Measurements from ENCODE around the gene GLI1. TPM values are rescaled to one million over a fixed set of nuclear protein-coding genes. Genes with fewer than 3 reads are reported as not detected.
A peak's percentile ranks its signal among the peaks of the same experiment; 100 is the strongest.
"Not testable (repeated sequence)": the region's sequence is repeated elsewhere in the genome, so short reads cannot be mapped to it uniquely, and the experiment has no call there.

The GLI1 gene
- total RNA-seq, 1 donor from 2014 or later = 0.83 TPM

DNA sequence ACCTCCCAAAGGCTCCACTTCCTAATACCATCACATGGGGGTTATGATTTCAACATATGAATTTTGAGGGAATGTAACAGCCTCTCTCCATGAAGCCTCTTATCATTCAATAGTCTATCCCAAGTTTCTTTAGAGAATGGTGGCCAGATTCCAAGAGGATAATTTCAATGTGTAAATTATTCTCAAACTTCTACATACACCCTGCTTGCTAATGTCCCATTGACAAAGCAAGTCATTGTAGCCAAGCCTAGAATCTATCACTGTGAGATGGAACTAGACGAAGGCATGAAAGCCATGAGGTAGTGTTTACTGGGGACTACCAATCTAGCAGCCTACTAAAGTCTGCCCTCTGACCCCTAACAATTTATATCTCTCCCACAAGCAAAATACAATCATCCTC is 21.2 kb upstream of the GLI1 start:
- no peak for DNase-seq (ENCODE audit: low spot score)
- intact Hi-C loops (cut with DNase I) = no loop called here

DNA sequence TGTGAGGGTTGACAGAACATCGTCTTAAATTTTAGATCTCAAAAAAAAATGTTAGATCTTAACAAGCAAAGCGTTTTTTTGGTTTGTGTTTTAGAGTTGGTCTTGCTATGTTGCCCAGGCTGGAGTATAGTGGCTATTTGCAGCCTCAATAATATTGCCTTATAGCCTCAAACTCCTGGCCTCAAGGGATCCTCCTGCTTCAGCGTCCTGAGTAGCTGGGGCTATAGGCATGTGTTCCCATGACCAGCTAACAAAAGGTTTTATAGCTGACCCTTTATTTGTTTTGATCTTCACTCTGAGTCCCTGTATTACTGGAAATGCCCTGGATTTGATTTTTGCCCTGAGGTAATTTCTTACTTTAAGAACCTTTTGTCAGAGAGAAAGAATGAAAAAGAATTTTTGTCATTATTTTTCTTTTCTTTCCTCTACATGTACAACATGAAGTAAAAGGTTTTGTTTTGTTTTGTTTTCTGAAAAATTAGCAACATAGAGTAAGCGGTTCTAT is 19.8 kb upstream of the GLI1 start:
- no peak for DNase-seq (ENCODE audit: low spot score)
- intact Hi-C loops (cut with DNase I) = no loop called here

DNA sequence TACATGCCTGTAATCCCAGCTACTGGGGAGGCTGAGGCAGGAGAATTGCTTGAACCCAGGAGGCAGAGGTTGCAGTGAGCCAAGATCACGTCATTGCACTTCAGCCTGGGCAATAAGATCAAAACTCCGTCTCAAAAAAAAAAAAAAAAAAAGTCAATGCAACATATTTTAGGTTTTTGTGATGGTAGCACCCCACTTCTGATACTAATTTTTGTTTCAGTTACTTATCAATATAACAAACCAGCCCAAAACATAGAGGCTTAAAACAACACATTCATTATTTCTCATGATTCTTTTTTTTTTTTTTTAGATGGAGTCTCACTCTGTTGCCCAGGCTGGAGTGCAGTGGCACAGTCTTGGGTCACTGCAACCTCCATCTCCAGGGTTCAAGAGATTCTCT is 18.2 kb upstream of the GLI1 start:
- intact Hi-C loops (cut with DNase I); DNase-seq (ENCODE audit: low spot score): not testable (repeated sequence)

DNA sequence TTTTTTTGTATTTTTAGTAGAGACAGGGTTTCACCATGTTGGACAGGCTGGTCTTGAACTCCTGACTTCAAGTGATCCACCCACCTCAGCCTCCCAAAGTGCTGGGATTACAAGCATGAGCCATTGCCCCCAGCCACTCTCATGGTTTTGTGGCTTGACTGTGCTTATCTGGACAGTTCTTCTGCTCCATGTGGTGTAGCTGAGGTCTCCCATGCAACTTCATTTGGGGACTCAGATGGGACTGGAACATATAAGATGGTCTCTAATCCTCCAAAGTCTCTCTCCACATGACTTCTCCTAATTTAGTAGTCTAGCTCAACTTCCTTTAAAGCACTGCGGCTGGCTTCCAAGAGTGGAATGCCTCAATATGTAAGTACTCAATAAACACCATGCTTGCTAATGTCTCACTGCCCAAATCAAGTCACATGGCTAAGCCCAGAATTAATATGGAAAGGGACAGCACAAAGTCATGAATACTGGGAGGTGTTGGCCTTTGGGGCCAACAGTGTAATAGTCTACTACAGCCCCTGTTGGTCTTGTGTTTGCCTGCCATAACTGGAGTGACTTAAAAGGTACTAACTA is 17.6 kb upstream of the GLI1 start:
- DNase-seq (ENCODE audit: low spot score) = no peak
- intact Hi-C loops (cut with DNase I) = no loop called here

DNA sequence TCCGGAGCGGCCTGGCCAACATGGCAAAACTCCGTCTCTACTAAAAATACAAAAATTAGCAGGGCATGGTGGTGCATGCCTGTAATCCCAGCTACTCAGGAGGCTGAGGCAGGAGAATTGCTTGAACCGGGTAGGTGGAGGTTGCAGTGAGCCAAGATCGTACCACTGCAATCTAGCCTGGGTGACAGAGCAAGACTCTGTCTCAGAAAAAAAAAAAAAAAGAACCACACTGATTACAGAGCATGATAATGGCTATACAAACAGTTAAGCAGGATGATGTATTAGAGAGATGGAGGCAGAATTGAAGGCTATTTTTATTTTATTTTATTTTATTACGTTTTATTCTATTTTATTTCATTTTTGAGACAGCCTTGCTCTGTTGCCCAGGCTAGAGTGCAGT is 15.2 kb upstream of the GLI1 start:
- DNase-seq (ENCODE audit: low spot score); intact Hi-C loops (cut with DNase I): not testable (repeated sequence)

DNA sequence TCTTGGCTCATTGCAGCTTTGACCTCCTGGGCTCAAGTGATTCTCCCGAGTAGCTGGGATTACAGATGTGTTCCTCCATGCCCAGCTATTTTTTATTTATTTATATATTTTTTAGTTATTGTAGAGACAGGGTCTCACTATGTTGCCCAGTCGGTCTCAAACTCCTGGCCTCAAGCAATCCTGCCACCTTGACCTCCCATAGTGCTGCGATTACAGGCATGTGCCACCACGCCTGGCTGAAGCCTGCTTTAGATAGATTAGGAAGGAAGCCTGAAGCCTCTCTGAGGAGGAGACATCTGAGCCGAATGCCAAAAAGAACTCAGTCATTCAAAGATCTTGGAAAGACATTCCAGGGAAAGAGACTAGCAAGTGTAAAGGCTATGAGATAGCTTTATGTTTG is 14.8 kb upstream of the GLI1 start:
- DNase-seq (ENCODE audit: low spot score) = no peak
- intact Hi-C loops (cut with DNase I) = no loop called here

DNA sequence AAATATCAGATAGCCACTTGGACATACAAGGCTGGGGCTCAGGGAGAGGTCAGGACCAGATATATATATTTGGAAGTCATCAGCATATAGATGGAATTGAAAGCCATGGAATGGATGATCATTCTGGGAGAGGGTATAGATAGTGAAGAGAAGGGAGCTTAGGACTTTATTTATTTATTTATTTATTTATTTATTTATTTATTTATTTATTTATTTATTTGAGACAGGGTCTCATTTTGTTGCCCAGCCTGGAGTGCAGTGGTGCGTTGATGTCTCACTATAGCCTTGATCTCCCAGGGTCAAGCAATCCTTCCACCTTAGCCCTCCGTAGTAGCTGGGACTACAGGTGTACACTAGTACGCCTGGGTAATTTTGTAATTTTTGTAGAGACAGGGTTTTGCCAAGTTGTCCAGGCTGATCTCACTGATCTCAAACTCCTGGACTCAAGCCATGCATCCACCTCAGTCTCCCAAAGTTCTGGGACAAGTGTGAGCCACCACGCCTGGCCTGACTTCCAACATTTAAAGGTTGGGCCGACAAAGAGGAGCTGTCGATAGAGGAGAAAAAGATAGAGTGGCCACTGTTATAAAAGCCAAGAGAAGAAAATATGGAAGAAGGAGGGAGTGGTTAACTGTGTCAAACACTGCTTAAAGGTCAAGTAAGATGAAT is 13.2 kb upstream of the GLI1 start:
- intact Hi-C loops (cut with DNase I) = no loop called here
- no peak for DNase-seq (ENCODE audit: low spot score)

DNA sequence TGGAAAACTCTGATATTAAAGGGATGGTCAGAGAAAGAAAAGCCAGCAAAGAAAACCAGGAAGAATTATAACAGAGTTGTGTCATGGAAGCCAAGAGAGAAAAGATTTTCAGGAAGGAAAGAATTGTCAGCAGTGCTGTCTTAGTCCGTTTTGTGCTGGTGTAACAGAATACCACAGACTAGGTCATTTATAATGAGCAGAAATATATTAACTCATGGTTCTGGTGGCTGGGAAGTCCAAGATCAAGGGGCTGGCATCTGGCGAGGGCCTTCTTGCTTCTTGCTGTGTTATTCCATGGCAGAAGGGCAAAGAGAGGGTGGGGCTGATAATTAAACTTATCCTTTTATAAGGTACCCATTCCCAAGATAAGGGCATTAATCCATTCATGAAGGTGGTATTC is 10.9 kb upstream of the GLI1 start:
- intact Hi-C loops (cut with DNase I) = no loop called here
- DNase-seq (ENCODE audit: low spot score) = no peak

DNA sequence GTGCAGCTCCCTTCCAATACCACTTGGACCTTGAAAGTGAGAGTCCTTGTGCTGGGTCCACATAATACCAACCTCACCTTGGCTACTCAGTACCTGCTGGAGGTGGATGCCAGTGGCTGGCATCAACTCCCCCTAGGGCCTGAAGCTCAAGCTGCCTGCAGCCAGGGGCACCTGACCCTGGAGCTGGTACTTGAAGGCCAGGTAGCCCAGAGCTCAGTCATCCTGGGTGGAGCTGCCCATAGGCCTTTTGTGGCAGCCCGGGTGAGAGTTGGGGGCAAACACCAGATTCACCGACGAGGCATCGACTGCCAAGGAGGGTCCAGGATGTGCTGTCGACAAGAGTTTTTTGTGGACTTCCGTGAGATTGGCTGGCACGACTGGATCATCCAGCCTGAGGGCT is 10.2 kb upstream of the GLI1 start:
- intact Hi-C loops (cut with DNase I) = no loop called here
- DNase-seq (ENCODE audit: low spot score) = no peak

DNA sequence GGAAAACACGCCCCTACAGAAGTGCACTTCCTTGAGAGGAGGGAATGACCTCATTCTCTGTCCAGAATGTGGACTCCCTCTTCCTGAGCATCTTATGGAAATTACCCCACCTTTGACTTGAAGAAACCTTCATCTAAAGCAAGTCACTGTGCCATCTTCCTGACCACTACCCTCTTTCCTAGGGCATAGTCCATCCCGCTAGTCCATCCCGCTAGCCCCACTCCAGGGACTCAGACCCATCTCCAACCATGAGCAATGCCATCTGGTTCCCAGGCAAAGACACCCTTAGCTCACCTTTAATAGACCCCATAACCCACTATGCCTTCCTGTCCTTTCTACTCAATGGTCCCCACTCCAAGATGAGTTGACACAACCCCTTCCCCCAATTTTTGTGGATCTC is 9.5 kb upstream of the GLI1 start:
- no peak for DNase-seq (ENCODE audit: low spot score)
- intact Hi-C loops (cut with DNase I) = loop anchor here (5.0 kb wide), 1 partner anchor 188 kb away; no protein-coding TSS in a partner anchor

DNA sequence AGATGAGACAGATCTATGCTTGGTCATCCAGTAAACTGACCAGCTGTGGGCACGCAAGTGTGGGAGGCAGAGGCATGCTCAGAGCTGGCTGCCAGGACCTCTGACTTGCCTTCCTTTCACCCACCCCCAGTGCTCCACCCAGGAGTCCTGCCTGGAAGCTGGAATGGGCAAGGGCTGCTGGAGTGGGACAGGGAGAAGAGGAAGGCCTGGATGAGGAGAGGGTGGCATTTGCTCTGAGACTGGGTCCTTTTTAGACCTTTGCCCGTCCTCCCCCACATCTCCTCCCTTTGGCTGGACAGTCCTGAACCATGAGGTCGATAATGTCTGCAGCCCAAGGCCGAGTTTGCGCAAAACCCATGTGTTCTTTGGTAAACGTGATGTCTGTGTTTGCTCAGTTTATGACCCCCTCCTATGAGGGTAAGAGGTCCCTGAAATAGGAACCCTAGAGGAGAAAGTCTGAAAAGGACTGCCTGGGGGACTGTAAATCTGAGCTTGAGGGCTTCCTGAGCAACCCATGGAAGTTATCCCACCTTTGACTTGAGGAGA is 8.3 kb upstream of the GLI1 start:
- DNase-seq (ENCODE audit: low spot score) = no peak
- intact Hi-C loops (cut with DNase I) = loop anchor here (5.0 kb wide), 1 partner anchor 189 kb away; no protein-coding TSS in a partner anchor

DNA sequence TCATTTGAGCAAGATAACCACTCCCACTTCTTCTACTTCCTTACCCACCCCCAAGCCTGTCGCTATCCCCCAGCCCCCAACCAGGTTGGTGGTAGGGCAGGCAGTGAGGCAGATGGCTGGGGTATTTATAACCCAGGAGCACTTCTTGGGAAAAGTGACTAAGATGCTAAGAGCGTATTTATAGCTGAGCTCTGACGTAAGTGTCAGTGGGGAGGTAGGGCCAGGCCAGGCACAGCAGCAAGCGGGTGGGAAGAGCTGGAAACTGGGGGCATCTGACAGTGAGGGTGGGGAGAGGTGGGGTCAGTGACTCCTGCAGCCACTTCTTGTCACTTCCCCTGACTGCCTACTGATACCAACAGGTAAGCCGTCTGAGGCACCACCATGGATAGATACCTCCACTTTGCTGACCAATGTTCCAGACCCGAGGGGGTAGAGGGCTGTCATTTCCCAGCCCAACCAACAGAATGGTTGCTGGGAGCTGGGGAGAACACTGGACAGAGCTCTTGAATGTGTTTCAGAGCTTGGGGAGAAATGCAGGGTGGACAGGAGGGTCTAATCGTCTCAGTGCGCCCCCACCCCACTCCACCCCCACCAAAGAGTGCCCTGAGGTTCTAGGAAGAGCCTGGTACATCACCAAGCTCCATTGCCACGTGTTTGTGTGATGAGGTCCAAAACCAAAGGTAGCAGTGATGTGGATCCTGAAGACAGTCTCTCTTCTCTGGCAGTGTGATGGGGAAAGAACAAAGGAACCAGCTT is 7.2 kb upstream of the GLI1 start:
- intact Hi-C loops (cut with DNase I) = loop anchor here (2.0 to 5.0 kb wide), 2 partner anchors 22 to 190 kb away; partner anchors contain the start of gene R3HDM2
- DNase-seq (ENCODE audit: low spot score) = peak; percentile 81

DNA sequence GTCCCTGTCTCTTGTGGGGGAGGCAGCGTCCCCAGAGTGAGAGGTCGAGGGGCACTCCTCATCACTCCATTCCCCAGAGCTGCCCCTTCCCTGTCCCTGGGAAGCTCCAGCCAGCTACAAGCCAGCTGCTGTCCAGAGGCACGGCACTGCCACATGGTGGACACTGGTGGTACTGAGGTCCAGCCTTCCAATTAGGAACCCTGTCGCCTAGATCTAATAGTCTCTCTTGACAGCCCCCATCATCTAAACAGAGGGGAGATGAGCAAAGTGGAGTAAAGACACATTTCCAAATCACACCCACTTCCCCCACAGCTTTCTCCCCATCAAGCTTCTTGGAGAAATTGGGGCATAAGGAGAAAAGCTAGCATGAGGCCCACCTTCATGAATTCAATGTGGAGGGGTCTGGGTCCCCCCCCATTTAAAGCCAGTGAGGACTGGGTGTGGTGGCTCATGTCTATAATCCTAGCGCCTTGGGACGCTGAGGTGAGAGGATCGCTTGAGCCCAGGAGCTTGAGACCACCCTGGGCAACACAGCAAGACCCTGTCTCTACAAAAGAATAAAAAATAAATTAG is 6.6 kb upstream of the GLI1 start:
- intact Hi-C loops (cut with DNase I) = loop anchor here (2.0 to 5.0 kb wide), 2 partner anchors 22 to 191 kb away; partner anchors contain the start of gene R3HDM2

DNA sequence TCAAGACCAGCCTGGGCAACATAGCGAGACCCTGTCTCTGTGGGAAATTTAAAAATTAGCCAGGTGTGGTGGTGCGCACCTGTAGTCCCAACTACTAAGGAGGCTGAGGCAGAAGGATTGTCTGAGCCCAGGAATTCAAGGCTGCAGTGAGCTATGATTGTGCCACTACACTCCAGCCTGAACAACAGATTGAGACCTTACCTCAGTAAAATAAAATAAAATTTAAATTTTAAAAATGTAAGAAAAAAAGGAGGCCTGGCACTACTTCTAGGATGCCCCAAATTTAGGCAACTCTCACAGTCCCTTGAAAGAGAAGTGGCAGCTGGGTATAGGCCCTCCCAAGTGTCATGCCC is 5.4 kb upstream of the GLI1 start:
- intact Hi-C loops (cut with DNase I) = loop anchor here (5.0 kb wide), 1 partner anchor 192 kb away; no protein-coding TSS in a partner anchor
- no peak for DNase-seq (ENCODE audit: low spot score)

More for the DNA sequence above, 6.6 kb upstream of the GLI1 start:
- peak; percentile 90 for DNase-seq (ENCODE audit: low spot score)

DNA sequence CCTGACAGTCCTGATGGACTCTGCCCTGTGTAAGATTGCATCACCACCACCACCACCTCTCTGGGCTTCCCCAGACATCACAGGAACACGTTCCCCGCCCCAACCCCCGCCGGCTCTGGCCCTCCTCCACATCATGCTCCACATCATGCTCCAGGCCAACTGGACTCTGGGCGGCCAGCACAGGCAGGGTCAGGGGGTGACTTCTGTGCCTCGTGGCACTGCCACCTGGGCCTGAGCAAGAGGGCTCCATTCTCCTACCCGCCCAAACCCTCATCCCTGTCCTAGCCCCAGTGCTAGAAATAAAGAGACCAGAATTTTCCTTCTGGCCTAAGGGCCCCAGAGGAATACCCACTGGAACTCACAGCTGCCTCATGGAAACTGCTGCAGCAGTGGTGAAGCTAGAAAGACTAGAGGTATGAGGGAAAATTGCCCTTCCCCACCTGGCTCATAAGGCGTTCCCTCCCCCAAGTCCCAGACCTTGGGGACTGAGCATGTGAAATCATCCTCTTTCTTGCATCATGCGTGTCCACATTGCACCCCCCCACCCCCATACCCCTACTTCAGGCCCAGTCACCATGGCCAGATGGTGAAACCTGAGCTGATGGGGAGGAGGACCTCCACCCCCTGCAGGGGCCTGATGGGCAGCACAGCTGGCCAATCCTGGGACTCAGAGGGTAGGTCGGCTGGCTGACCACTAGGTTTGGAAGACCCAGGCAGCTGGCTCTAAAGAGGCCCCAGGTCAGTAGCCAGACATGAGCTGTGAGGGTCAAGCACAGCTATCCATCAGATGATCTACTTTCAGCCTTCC is 4.8 kb upstream of the GLI1 start, which contains the start of gene INHBE:
Gene INHBE (plus strand): TSS at position 742 of the 808 bp plus-strand sequence. CDS start 230 bp downstream, outside the sequence.
- DNase-seq (ENCODE audit: low spot score) = no peak
- intact Hi-C loops (cut with DNase I) = loop anchor here (1.0 to 5.0 kb wide), 3 partner anchors 147 to 242 kb away; no protein-coding TSS in a partner anchor

DNA sequence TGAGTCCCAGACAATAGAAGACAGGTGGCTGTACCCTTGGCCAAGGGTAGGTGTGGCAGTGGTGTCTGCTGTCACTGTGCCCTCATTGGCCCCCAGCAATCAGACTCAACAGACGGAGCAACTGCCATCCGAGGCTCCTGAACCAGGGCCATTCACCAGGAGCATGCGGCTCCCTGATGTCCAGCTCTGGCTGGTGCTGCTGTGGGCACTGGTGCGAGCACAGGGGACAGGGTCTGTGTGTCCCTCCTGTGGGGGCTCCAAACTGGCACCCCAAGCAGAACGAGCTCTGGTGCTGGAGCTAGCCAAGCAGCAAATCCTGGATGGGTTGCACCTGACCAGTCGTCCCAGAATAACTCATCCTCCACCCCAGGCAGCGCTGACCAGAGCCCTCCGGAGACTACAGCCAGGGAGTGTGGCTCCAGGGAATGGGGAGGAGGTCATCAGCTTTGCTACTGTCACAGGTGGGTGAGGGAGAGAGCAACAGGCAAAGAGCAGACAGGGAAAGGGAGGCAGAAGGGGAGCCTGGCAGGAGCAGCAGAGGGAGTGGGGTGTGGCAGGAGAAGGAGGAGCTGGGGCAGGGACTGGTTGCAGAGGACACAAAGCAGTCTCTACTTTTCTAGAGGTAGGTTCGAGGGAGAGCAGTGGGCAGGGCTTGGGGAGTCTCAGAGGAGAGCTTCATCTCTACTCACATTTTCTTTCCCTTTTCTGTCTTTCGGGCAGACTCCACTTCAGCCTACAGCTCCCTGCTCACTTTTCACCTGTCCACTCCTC is 4.0 kb upstream of the GLI1 start:
- intact Hi-C loops (cut with DNase I) = loop anchor here (1.0 to 5.0 kb wide), 2 partner anchors 148 to 243 kb away; no protein-coding TSS in a partner anchor
- DNase-seq (ENCODE audit: low spot score) = no peak

DNA sequence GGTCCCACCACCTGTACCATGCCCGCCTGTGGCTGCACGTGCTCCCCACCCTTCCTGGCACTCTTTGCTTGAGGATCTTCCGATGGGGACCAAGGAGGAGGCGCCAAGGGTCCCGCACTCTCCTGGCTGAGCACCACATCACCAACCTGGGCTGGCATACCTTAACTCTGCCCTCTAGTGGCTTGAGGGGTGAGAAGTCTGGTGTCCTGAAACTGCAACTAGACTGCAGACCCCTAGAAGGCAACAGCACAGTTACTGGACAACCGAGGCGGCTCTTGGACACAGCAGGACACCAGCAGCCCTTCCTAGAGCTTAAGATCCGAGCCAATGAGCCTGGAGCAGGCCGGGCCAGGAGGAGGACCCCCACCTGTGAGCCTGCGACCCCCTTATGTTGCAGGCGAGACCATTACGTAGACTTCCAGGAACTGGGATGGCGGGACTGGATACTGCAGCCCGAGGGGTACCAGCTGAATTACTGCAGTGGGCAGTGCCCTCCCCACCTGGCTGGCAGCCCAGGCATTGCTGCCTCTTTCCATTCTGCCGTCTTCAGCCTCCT is 3.4 kb upstream of the GLI1 start:
- no peak for DNase-seq (ENCODE audit: low spot score)
- intact Hi-C loops (cut with DNase I) = loop anchor here (5.0 kb wide), 1 partner anchor 244 kb away; no protein-coding TSS in a partner anchor

All from cardiac septum (tissue), 1 donor.